GM23338 (cell line): Measurements from ENCODE around the gene CCDC24. TPM values are rescaled to one million over a fixed set of nuclear protein-coding genes. Genes with fewer than 3 reads are reported as not detected.

ENCODE experiments used
- ATAC-seq: fragments of 200-7000 bp; cut with Tn5 transposase; 3 replicates; pipeline ENCODE4 v1.9.1; 2020
- DNase-seq: peaks from one replicate; pipeline ENCODE4 v3.0.0-alpha.2; 2015; ENCODE audit warnings: low spot score
- H2AFZ ChIP-seq: fragments of 200-600 bp; sonication (generic); 2 replicates; pipeline ENCODE4 v1.8.0; 2016; ENCODE audit warnings: antibody characterized with exemption, mild to moderate bottlenecking, moderate library complexity
- H3F3A ChIP-seq: fragments of 200-600 bp; sonication (generic); replicated peaks from 2 replicates; pipeline ENCODE4 v1.8.0; 2017; ENCODE audit warnings: antibody characterized with exemption, mixed run types, low read depth
- H3K27ac ChIP-seq: fragments of 200-600 bp; sonication (generic); 2 replicates; pipeline ENCODE4 v1.6.1; 2016; ENCODE audit warnings: low read depth
- H3K27me3 ChIP-seq: fragments of 200-600 bp; sonication (generic); 2 replicates; pipeline ENCODE4 v1.8.0; 2016; ENCODE audit warnings: mild to moderate bottlenecking, mixed run types, moderate library complexity; ENCODE audit not compliant: insufficient read depth
- H3K36me3 ChIP-seq: fragments of 200-600 bp; sonication (generic); 2 replicates; pipeline ENCODE4 v1.8.0; 2016; ENCODE audit warnings: mild to moderate bottlenecking; ENCODE audit not compliant: insufficient read depth
- H3K4me1 ChIP-seq: fragments of 200-600 bp; sonication (generic); 2 replicates; pipeline ENCODE4 v1.8.0; 2016; ENCODE audit warnings: mild to moderate bottlenecking, moderate library complexity; ENCODE audit not compliant: insufficient read depth
- H3K4me2 ChIP-seq: fragments of 200-600 bp; sonication (generic); 2 replicates; pipeline ENCODE4 v1.7.1; 2017; ENCODE audit warnings: mixed run types
- H3K4me3 ChIP-seq: fragments of 200-600 bp; sonication (generic); 2 replicates; pipeline ENCODE4 v1.6.1; 2016; ENCODE audit warnings: mixed run types
- H3K79me2 ChIP-seq: fragments of 200-600 bp; sonication (generic); replicated peaks from 2 replicates; pipeline ENCODE4 v1.8.0; 2017; ENCODE audit warnings: mild to moderate bottlenecking; ENCODE audit not compliant: insufficient read depth
- H3K9me2 ChIP-seq: fragments of 200-600 bp; sonication (generic); 2 replicates; pipeline ENCODE4 v1.8.0; 2017; ENCODE audit not compliant: insufficient read depth
- H4K20me1 ChIP-seq: fragments of 200-600 bp; sonication (generic); replicated peaks from 2 replicates; pipeline ENCODE4 v1.8.0; 2017; ENCODE audit warnings: mild to moderate bottlenecking; ENCODE audit not compliant: insufficient read depth
- H3K27ac Mint-ChIP-seq: 2 replicates; pipeline ENCODE4 v1.8.0; 2020; ENCODE audit warnings: inconsistent platforms, mild to moderate bottlenecking, moderate library complexity, mixed read lengths
- H3K27me3 Mint-ChIP-seq: 3 replicates; pipeline ENCODE4 v1.8.0; 2022; ENCODE audit warnings: low read depth, mild to moderate bottlenecking, moderate library complexity, mixed read lengths, inconsistent platforms; ENCODE audit not compliant: insufficient read depth, poor library complexity
- H3K36me3 Mint-ChIP-seq: 3 replicates; pipeline ENCODE4 v1.8.0; 2021; ENCODE audit warnings: low read depth, mild to moderate bottlenecking, inconsistent platforms, moderate library complexity, mixed read lengths
- H3K4me1 Mint-ChIP-seq: 3 replicates; pipeline ENCODE4 v1.8.0; 2020; ENCODE audit warnings: mild to moderate bottlenecking, inconsistent platforms, mixed read lengths
- H3K4me3 Mint-ChIP-seq: 3 replicates; pipeline ENCODE4 v1.8.0; 2021; ENCODE audit warnings: moderate library complexity, mild to moderate bottlenecking, inconsistent platforms, mixed read lengths
- H3K9me3 Mint-ChIP-seq: 3 replicates; pipeline ENCODE4 v1.8.0; 2020; ENCODE audit warnings: moderate library complexity, mild to moderate bottlenecking, inconsistent platforms, mixed read lengths
- CTCF ChIP-seq, 2 experiments: fragments of 200-600 bp in 1 of 2; sonication (generic) in 1 of 2; conservative IDR thresholded peaks; 2 replicates each; pipeline versions ENCODE4 v1.5.1 to v1.6.1; 2016 to 2017; ENCODE audit warnings: antibody characterized with exemption in 2 of 2, low read depth in 2 of 2, mild to moderate bottlenecking in 2 of 2, moderate library complexity in 1 of 2
- ETS1 ChIP-seq: IDR thresholded peaks from 2 replicates; pipeline ENCODE4 v1.6.1; 2016; ENCODE audit warnings: antibody characterized with exemption
- JUNB ChIP-seq: IDR thresholded peaks from one replicate; pipeline ENCODE4 v1.6.1; 2016; ENCODE audit warnings: antibody characterized with exemption; ENCODE audit not compliant: unreplicated experiment
- POLR2AphosphoS5 ChIP-seq: IDR thresholded peaks from 2 replicates; pipeline ENCODE4 v1.6.1; 2016; ENCODE audit warnings: antibody characterized with exemption, low read depth
- ZNF462 ChIP-seq: fragments of 250-450 bp; sonication (Bioruptor Pico); IDR thresholded peaks from 2 replicates; pipeline ENCODE4 v1.5.0; 2020; ENCODE audit warnings: mild to moderate bottlenecking, moderate library complexity
- polyA plus RNA-seq: library from polyadenylated mRNA; unstranded; fragments of >200 nt; fragmentation: Nextera tagmentation; extraction: Ambion mirVana; gene quantifications from 2 replicates; pipeline ENCODE4 v1.2.1, GENCODE V29; 2016
- total RNA-seq: library from RNA; depleted of rRNA; stranded (reverse); fragments of >200 nt; shearing (Covaris generic); gene quantifications from 2 replicates; pipeline ENCODE4 v1.2.3, GENCODE V29; 2014

The CCDC24 gene
- total and polyA plus RNA-seq, 2 experiments from 2014 or later: 8.3 to 17.2 TPM

GRCh38 chr1:44030605-44031251 lies 39.3 kb downstream of the CCDC24 start:
- no peaks in the 10 kb centered on the region for H3K27me3 ChIP-seq
- H3K36me3 ChIP-seq: no peaks in the 10 kb centered on the region; the same call in 1 of the 2 replicates
- peaks cover 29% of the 10 kb centered on the region for H3K4me1 ChIP-seq
- H4K20me1 ChIP-seq: no peaks in the 10 kb centered on the region; the same call in 1 of the 2 replicates
- ATAC-seq: peak; percentile 60
- peak overlapping the region; percentile 95 for H3K27ac Mint-ChIP-seq
- H3K4me2 ChIP-seq: peak overlapping the region; percentile 90
- H3K4me3 ChIP-seq: peak overlapping the region; percentile 98
- H3K79me2 ChIP-seq: peaks cover 35% of the 10 kb centered on the region
- H3K27ac ChIP-seq: peak overlapping the region; percentile 98
- DNase-seq: peak; percentile 77
- peaks cover 10% of the 10 kb centered on the region for H3K27me3 Mint-ChIP-seq
- no peak overlapping the region for H2AFZ ChIP-seq
- H3F3A ChIP-seq: peaks cover 23% of the 10 kb centered on the region
- H3K4me1 Mint-ChIP-seq: peaks cover 51% of the 10 kb centered on the region
- peak in 1 of 2 experiments; percentile 46; a peak in 2 of 4 replicates for TF ChIP-seq CTCF (conservative IDR thresholded peaks at IDR 0.05; ENCODE audit: low read depth in 2 of 2)
- TF ChIP-seq JUNB: no peak
- H3K9me2 ChIP-seq: no peaks in the 10 kb centered on the region
- H3K36me3 Mint-ChIP-seq: peaks cover 20% of the 10 kb centered on the region
- H3K9me3 Mint-ChIP-seq: peaks cover 4% of the 10 kb centered on the region; the same call in 1 of the 3 replicates
- peak overlapping the region; percentile 94 for H3K4me3 Mint-ChIP-seq

GRCh38 chr1:44031252-44032169 lies 40.1 kb downstream of the CCDC24 start, which contains the start of gene SLC6A9:
TSS of gene SLC6A9 (minus strand) at chr1:44031462. CDS start at chr1:44024277, 7,185 bp downstream.
- H3K9me3 Mint-ChIP-seq: peaks cover 4% of the 10 kb centered on the region; the same call in 1 of the 3 replicates
- H3K4me1 Mint-ChIP-seq: peaks cover 49% of the 10 kb centered on the region
- H3K27ac Mint-ChIP-seq: peak within 1 kb of the TSS; percentile 95
- ATAC-seq (peak; percentile 42), DNase-seq (peak; percentile 82)
- H3F3A ChIP-seq: peaks cover 23% of the 10 kb centered on the region
- H3K4me1 ChIP-seq: peaks cover 24% of the 10 kb centered on the region
- H3K4me2 ChIP-seq: peak within 1 kb of the TSS; percentile 90
- no peaks in the 10 kb centered on the region for H3K9me2 ChIP-seq
- H3K36me3 Mint-ChIP-seq: peaks cover 20% of the 10 kb centered on the region
- H3K36me3 ChIP-seq: no peaks in the 10 kb centered on the region; the same call in 1 of the 2 replicates
- H2AFZ ChIP-seq: peak within 1 kb of the TSS; percentile 49; the same call in 1 of the 2 replicates
- no peaks in the 10 kb centered on the region; the same call in 1 of the 2 replicates for H4K20me1 ChIP-seq
- H3K4me3 Mint-ChIP-seq: peak within 1 kb of the TSS; percentile 94
- peak within 1 kb of the TSS; percentile 98 for H3K4me3 ChIP-seq
- H3K79me2 ChIP-seq: peaks cover 27% of the 10 kb centered on the region
- peak within 1 kb of the TSS; percentile 98 for H3K27ac ChIP-seq
- peaks cover 10% of the 10 kb centered on the region for H3K27me3 Mint-ChIP-seq
- TF ChIP-seq POLR2AphosphoS5 (peak; percentile 73), ETS1 (no peak), ZNF462 (CRISPR knock-in tag) (no peak), CTCF (conservative IDR thresholded peaks at IDR 0.05; ENCODE audit: low read depth in 2 of 2) (no peak)
- no peaks in the 10 kb centered on the region for H3K27me3 ChIP-seq
